Ishikawa (cell line): ENCODE results near the gene RNF223.

Experiments
- CEBPB ChIP-seq: IDR thresholded peaks from 2 replicates; pipeline ENCODE4 v1.6.1; 2012
- CREB1 ChIP-seq: IDR thresholded peaks from 2 replicates; pipeline ENCODE4 v1.6.1; 2012; ENCODE audit warnings: low read depth
- EGR1 ChIP-seq: IDR thresholded peaks from 2 replicates; pipeline ENCODE4 v1.6.1; 2012
- EP300 ChIP-seq: IDR thresholded peaks from 2 replicates; pipeline ENCODE4 v1.6.1; 2012; ENCODE audit warnings: borderline replicate concordance
- FOXM1 ChIP-seq: IDR thresholded peaks from 2 replicates; pipeline ENCODE4 v1.6.1; 2012; ENCODE audit warnings: low read depth, borderline replicate concordance
- NFIC ChIP-seq: IDR thresholded peaks from 2 replicates; pipeline ENCODE4 v1.6.1; 2012
- RAD21 ChIP-seq: IDR thresholded peaks from 2 replicates; pipeline ENCODE4 v1.6.1; 2012; ENCODE audit warnings: low read depth
- REST ChIP-seq: IDR thresholded peaks from 2 replicates; pipeline ENCODE4 v1.6.1; 2012; ENCODE audit warnings: low read depth, mild to moderate bottlenecking
- TAF1 ChIP-seq: IDR thresholded peaks from 2 replicates; pipeline ENCODE4 v1.6.1; 2012; ENCODE audit warnings: low read depth, mild to moderate bottlenecking
- TCF12 ChIP-seq: IDR thresholded peaks from 2 replicates; pipeline ENCODE4 v1.6.1; 2012; ENCODE audit warnings: low read depth
- TEAD4 ChIP-seq: IDR thresholded peaks from 2 replicates; pipeline ENCODE4 v1.6.1; 2012
- YY1 ChIP-seq: IDR thresholded peaks from 2 replicates; pipeline ENCODE4 v1.6.1; 2012; ENCODE audit warnings: low read depth
- ZBTB7A ChIP-seq: IDR thresholded peaks from 2 replicates; pipeline ENCODE4 v1.6.1; 2012; ENCODE audit warnings: low read depth
- TF ChIP-seq, protein P1 (sequence below): IDR thresholded peaks from 2 replicates; pipeline ENCODE4 v1.6.1; 2012
- TF ChIP-seq, protein P2 (sequence below): IDR thresholded peaks from 2 replicates; pipeline ENCODE4 v1.6.1; 2012

The RNF223 gene

DNA sequence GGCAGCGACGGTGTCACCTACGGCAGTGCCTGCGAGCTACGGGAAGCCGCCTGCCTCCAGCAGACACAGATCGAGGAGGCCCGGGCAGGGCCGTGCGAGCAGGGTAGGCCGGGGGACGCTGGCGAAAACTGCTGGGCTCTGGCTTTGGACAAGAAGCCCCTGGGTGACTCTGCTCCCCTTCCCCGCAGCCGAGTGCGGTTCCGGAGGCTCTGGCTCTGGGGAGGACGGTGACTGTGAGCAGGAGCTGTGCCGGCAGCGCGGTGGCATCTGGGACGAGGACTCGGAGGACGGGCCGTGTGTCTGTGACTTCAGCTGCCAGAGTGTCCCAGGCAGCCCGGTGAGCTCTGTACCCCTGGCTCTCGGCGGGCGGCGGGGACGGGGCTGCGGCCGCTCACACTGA lies 30.2 kb downstream of the RNF223 start:
- TF ChIP-seq, protein P1, sequence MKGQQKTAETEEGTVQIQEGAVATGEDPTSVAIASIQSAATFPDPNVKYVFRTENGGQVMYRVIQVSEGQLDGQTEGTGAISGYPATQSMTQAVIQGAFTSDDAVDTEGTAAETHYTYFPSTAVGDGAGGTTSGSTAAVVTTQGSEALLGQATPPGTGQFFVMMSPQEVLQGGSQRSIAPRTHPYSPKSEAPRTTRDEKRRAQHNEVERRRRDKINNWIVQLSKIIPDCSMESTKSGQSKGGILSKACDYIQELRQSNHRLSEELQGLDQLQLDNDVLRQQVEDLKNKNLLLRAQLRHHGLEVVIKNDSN, result no peak
- TF ChIP-seq RAD21, result no peak

DNA sequence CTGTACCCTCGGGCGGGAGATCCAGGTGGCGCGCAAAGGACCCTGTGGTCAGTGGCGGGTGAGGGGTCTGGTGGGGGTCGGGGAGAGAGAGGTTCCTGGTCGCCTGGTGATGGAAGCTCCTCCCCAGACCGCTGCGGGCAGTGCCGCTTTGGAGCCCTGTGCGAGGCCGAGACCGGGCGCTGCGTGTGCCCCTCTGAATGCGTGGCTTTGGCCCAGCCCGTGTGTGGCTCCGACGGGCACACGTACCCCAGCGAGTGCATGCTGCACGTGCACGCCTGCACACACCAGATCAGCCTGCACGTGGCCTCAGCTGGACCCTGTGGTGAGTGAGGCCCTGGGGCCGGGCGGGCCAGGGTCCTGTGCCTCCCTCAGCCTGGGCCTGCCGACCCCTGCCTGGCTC lies 30.7 kb downstream of the RNF223 start:
- TF ChIP-seq EGR1 (no peak), RAD21 (no peak), REST (no peak), EP300 (no peak), TAF1 (no peak), TEAD4 (no peak)

GRCh38 chr1:1042835-1043234 lies 31.3 kb downstream of the RNF223 start:
- TF ChIP-seq NFIC, result no peak
- no peak for TF ChIP-seq RAD21
- TF ChIP-seq TCF12, result no peak
- TF ChIP-seq CREB1, result no peak
- TF ChIP-seq TEAD4, result no peak
- no peak for TF ChIP-seq TAF1

GRCh38 chr1:1041873-1042272 lies 32.2 kb downstream of the RNF223 start:
- TF ChIP-seq, protein P1, result no peak
- no peak for TF ChIP-seq TAF1
- TF ChIP-seq NFIC, result no peak
- no peak for TF ChIP-seq TCF12
- no peak for TF ChIP-seq TEAD4
- no peak for TF ChIP-seq RAD21
- TF ChIP-seq REST, result no peak
- TF ChIP-seq EP300, result no peak
- TF ChIP-seq FOXM1, result no peak
- no peak for TF ChIP-seq YY1
- TF ChIP-seq, protein P2, sequence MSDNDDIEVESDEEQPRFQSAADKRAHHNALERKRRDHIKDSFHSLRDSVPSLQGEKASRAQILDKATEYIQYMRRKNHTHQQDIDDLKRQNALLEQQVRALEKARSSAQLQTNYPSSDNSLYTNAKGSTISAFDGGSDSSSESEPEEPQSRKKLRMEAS, result no peak
- TF ChIP-seq CREB1, result no peak

DNA sequence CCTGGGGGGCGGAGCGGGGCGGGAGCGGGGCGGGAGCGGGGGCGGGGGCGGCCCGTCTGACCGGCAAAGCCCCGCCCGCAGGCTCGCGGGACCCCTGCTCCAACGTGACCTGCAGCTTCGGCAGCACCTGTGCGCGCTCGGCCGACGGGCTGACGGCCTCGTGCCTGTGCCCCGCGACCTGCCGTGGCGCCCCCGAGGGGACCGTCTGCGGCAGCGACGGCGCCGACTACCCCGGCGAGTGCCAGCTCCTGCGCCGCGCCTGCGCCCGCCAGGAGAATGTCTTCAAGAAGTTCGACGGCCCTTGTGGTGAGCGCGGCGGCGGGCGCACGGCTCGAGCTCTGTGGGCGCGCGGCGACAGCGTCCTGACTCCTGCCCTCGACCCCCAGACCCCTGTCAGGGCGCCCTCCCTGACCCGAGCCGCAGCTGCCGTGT lies 33.0 kb downstream of the RNF223 start:
- TF ChIP-seq, protein P2, result no peak
- TF ChIP-seq ZBTB7A, result peak; percentile 12; the same call in 1 of the 2 replicates
- no peak for TF ChIP-seq RAD21
- no peak for TF ChIP-seq TEAD4
- no peak for TF ChIP-seq TAF1

GRCh38 chr1:1040004-1040991 lies 33.8 kb downstream of the RNF223 start:
- TF ChIP-seq CREB1 (no peak), EP300 (no peak), CEBPB (no peak), REST (no peak), FOXM1 (no peak), RAD21 (peak; percentile 23; the same call in 1 of the 2 replicates), TEAD4 (no peak), NFIC (no peak), TAF1 (no peak), TCF12 (no peak), YY1 (no peak), ZBTB7A (peak; percentile 47; the same call in 1 of the 2 replicates), EGR1 (0 out of 2 replicates have a peak, but pooled peaks have one; percentile 12)
- TF ChIP-seq, protein P2, result peak; percentile 30; the same call in 1 of the 2 replicates
- TF ChIP-seq, protein P1, result no peak
